HG02970 (cell line): ENCODE measurements around the gene ZSWIM6.

ENCODE experiments used
- ATAC-seq: cut with Tn5 transposase; IDR thresholded peaks from one replicate; pipeline ENCODE4 v1.9.1; 2021; ENCODE audit warnings: mild to moderate bottlenecking, moderate library complexity, moderate number of reproducible peaks; ENCODE audit not compliant: unreplicated experiment, low FRiP score

The ZSWIM6 gene

DNA sequence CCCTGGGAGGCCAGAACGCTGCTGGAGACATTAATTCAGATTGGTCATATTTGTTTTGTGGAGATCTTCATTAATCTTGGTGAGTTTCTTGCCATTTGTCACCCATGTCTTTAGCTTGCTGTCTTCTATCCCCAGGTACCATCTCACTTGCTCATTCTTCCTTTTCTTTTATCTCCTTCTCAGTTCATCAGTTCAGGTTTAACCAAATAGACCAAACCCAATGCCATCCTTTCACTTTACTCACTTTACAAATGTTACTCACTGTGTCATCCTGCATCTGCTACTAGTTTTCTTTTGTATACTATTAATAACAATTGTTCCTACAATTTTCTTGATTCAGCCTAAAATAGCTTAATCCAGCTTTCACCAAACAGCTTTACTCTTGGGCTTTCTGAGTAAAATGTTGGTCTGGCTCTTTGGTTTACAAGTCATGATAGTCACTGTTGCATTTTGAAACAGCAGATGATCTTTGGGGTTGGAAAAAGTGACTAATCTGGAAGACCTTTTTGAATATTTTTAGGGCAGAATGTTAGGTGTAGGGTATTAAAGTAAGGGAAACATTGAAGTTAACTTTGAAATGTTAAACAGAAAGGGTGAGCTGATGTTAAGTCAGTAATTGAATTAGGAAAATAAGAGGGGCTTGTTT, 246.9 kb downstream of the ZSWIM6 start:
- ATAC-seq = no peak

DNA sequence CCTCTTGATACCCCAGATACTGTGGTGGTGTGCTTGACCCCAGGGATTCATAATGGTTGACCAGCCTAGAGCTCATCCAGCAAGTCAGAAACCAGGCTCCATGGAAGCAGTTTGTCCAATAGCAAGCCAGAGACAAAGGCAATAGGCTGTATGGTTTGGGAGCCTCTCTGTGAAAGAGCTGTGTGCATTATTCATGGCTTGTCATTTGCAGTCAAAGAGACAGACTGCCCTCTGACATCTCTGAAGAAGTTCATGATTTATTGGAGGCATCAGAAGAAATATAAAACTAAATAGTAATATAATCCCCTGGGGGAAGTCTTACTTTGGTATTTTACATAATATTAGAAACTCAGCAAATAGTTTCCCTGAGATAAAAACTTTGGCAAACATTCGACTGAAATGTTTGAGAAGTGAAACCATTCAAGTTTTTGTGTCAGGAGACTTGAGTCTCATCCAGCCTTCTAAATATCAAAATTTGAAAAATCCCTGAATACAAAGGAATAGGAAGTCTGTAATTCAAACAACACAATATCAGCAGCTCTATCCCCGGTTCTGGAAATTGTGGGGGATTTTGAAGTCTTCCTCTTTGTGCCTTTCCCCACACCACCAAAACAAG, 250.3 kb downstream of the ZSWIM6 start:
- ATAC-seq = no peak

DNA sequence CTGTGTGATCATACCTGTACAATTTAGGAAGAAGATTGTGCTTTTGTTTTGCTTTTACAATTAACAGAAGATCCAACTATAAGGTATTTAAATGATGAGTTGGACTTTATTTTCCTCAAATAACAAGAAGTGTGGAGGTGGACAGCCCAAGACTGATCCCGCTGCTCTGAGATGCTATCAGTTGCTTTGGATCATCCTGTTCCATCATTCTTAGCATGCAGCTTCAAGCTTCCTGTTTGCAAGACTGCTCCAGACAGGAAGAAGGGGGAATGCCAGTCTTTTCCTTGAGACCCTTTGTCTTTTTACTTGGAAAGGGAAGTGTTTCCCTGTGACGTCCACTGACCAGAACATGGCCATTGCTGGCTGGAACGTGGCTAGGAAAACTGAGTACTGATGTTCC, 250.8 kb downstream of the ZSWIM6 start:
- ATAC-seq = no peak

DNA sequence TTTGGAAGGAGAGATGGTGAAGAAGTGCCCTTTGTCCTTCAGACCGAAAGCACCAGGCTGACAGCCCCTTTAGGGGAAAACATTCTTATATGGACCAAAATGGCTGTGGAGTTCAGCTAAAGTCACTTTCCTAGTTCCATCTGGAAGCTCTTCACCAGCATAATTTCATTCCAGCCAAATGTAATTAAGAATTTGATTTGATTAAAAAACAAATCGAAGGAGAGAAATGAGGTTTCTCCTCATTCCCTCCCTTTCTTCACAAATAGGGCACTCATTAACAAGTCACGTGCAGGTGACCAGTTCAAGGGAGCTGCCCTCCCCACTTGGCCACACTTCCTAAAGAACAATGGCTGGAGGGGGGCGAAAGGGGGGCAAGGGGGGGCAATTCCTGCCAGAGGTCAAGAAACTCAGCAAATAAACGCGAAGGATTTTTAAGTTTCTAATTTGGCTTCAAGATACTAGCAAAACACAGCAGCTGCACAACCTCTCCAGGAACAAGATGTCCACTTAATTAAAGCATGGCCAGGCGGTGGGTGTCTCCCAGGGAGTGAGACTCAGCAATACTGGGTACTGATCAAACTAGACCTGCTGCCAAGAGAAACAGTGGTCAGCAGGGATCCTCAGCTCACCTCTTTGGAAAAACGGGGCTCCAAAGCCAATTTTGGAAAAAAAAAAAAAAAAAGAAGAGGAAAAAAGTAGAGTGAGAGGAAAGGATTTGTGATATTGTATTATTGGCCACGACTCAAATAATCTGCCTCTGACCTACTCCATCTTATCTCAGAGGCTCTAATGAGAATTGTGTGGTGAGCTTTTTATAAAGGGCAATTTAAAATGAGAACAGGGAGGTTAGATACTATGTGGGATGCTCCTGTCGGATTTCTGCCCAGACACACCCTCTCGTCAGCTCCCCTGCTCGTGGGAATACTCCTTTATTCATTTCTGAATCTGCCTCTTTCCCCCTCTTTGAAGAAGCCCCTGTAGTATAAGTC, 254.3 kb downstream of the ZSWIM6 start:
- ATAC-seq = no peak

DNA sequence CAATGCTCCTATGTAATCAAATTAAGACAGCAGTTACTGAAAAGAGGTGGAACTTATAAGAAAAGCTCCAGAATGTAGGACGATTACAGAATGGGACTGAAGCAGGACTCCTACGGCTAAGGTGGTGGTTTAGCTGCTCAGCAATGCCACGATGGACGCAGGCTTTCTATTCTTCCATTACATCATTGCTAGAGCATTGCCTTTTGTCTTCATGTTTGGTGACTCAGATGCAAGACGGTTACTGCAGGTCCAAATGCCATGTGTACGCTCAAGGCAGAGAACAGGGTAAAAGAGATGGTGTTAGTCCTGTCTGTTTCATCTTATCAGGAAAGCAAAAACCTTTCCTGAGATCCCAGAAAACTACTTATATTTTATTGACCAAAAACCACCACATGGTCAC, 255.1 kb downstream of the ZSWIM6 start:
- no peak for ATAC-seq

DNA sequence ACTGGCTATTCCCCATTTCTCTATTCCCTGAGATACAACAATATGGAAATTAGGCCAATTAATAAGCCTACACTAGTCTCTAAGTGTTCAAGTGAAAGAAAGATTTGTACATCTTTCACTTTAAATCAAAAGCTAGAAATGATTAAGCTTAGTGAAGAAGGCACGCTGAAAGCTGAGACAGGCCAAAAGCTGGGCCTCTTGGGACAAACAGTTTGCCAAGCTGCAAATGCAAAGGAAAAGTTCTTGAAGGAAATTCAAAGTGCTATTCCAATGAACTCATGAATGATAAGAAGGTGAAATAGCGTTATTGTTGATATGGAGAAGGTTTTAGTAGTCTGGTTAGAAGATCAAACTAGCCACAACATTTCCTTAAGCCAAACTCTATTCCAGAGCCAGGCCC, 256.2 kb downstream of the ZSWIM6 start:
- no peak for ATAC-seq

DNA sequence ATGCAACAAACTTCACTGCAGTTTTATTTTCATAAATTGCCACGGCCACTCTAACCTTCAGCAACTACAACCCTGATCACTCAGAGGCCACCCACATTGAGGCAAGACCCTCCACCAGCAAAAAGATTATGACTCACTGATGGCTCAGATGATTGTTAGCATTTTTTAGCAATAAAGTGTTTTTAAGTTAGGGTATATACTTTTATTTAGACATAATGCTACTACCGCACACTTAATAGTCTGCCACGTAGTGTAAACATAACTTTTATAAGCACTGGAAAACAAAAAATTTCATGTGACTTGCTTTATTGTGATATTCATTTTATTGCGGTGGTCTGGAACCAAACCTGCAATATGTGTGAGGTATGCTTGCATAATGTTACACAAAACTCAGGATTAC, 257.9 kb downstream of the ZSWIM6 start:
- no peak for ATAC-seq

DNA sequence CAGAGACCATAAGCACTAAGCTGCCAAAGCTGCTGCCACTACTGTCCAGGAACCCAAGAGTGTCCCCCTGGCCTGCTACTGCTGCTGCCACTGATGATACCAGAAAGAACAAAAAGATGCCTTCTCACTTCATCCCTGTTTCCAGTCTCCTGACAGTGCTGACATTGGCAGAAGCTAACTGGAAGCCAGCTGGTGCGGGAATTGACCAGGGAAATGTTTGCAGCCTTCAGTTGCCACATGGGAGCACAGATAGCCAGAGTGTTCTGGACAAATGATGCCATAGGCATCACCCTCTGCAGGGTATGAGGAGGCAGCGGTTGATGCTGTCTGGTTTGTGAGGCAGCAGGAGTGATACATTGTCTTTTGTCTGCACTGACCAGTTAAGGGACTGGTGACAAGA, 258.4 kb downstream of the ZSWIM6 start:
- no peak for ATAC-seq

DNA sequence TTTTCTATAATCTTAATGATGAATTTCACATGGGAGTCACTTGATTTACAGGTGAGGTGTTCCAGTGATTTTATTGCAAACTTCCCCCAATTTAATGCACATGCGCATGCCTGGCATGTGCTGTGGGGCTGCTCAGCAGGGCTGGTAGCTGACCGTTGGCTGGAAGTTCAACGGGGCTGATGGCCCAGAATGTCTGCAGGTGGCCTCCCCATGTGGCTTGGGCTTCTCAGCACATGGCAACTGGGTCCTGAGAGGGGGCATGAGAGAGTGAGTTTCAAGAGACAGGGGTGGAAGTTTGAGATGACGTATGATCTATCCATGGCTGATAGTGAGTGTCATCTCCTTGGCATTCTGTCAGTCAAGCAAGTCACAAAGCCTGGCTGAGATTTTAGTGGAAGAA, 259.8 kb downstream of the ZSWIM6 start:
- no peak for ATAC-seq

DNA sequence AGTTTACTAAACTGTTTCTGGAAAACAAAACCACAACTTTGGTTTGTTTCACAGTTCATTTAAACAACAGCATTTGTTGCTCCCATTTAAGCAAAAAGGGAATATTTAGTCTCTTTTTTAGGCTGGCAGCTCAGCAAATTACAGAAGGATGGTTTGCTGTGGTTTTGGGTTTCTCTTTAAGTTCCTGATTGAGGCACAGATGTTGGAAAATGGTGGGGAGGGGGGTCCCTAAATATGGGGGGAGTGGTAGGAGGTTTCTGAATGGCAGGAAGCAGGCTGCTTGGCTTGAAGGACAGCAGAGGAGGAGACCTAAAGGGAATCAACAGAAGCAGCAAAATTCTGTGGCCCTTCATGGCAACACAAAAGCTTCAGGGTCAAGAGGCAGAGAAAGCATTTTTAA, 263.4 kb downstream of the ZSWIM6 start:
- ATAC-seq = no peak
